Measurements from ENCODE around the gene DEAF1.

GRCh38 chr11:742571-743201 is 47.7 kb upstream of the DEAF1 start:
- TF ChIP-seq, protein P1, sequence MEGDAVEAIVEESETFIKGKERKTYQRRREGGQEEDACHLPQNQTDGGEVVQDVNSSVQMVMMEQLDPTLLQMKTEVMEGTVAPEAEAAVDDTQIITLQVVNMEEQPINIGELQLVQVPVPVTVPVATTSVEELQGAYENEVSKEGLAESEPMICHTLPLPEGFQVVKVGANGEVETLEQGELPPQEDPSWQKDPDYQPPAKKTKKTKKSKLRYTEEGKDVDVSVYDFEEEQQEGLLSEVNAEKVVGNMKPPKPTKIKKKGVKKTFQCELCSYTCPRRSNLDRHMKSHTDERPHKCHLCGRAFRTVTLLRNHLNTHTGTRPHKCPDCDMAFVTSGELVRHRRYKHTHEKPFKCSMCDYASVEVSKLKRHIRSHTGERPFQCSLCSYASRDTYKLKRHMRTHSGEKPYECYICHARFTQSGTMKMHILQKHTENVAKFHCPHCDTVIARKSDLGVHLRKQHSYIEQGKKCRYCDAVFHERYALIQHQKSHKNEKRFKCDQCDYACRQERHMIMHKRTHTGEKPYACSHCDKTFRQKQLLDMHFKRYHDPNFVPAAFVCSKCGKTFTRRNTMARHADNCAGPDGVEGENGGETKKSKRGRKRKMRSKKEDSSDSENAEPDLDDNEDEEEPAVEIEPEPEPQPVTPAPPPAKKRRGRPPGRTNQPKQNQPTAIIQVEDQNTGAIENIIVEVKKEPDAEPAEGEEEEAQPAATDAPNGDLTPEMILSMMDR (IDR thresholded peaks at IDR 0.05) = no peak
- TF ChIP-seq POLR2AphosphoS5 (IDR thresholded peaks at IDR 0.05) = no peak
- no peak for TF ChIP-seq POLR2A (IDR thresholded peaks at IDR 0.05)

Measured in suprapubic skin (tissue), 4 donors.